Upper lobe of left lung (tissue), 6 donors: ENCODE data around the gene MOB3C. TPM values are rescaled to one million over a fixed set of nuclear protein-coding genes. Genes with fewer than 3 reads are reported as not detected.

ENCODE experiments used
- ATAC-seq, 2 donors: fragments of 200-7000 bp; cut with Tn5 transposase; one replicate each; pipeline ENCODE4 v1.9.1; 2022; ENCODE audit warnings: mild to moderate bottlenecking in 2 of 2, moderate library complexity in 2 of 2; ENCODE audit not compliant: low FRiP score in 2 of 2
- DNase-seq, 2 donors: peaks; one replicate each; pipeline ENCODE4 v3.0.0-alpha.2; 2019 to 2020
- H3K27ac ChIP-seq, 4 donors: fragments of 200-600 bp; sonication (generic); one replicate each; pipeline ENCODE4 v1.5.1; 2016 to 2019
- H3K27me3 ChIP-seq, 4 donors: fragments of 200-600 bp; sonication (generic); one replicate each; pipeline ENCODE4 v1.5.1; 2017 to 2019
- H3K36me3 ChIP-seq, 4 donors: fragments of 200-600 bp; sonication (generic); one replicate each; pipeline ENCODE4 v1.5.1; 2016 to 2019
- H3K4me1 ChIP-seq, 4 donors: fragments of 200-600 bp; sonication (generic); one replicate each; pipeline ENCODE4 v1.5.1; 2018 to 2019
- H3K4me3 ChIP-seq, 4 donors: fragments of 200-600 bp; sonication (generic); one replicate each; pipeline ENCODE4 v1.5.1; 2017 to 2019; ENCODE audit warnings: mild to moderate bottlenecking in 2 of 4, moderate library complexity in 1 of 4
- H3K9me3 ChIP-seq, 4 donors: fragments of 200-600 bp; sonication (generic); one replicate each; pipeline ENCODE4 v1.5.1; 2018 to 2019
- CTCF ChIP-seq, 6 experiments: fragments of 450-650 bp in 4 of 6; fragments of 200-600 bp in 2 of 6; sonication (generic) in 2 of 6; IDR thresholded peaks; one replicate each; pipeline ENCODE4 v1.5.1; 2016 to 2019; ENCODE audit warnings: antibody characterized with exemption in 6 of 6
- EP300 ChIP-seq, 4 donors: sonication (generic); formaldehyde crosslinking; IDR thresholded peaks; one replicate each; pipeline ENCODE4 v1.5.1; 2017; ENCODE audit warnings: antibody characterized with exemption in 4 of 4, control low read depth in 2 of 4
- POLR2A ChIP-seq, 4 donors: fragments of 450-650 bp; IDR thresholded peaks; one replicate each; pipeline ENCODE4 v1.5.1; 2016 to 2017; ENCODE audit warnings: antibody characterized with exemption in 4 of 4, mild to moderate bottlenecking in 2 of 4
- POLR2AphosphoS5 ChIP-seq, 2 donors: sonication (generic); formaldehyde crosslinking; IDR thresholded peaks; one replicate each; pipeline ENCODE4 v1.5.1; 2017; ENCODE audit warnings: antibody characterized with exemption in 2 of 2
- WGBS, 2 donors: methylation state at CpG; one replicate each; pipeline ENCODE4 v1.1.5; 2017 to 2018; 5-methylcytosine and 5-hydroxymethylcytosine counted together
- total RNA-seq, 6 donors: library from RNA; depleted of rRNA in 4 of 6; stranded (reverse); fragments of >200 nt in 4 of 6; gene quantifications; one replicate each; pipeline versions ENCODE4 v1.1.0 to v1.2.1, GENCODE V29; 2016 to 2021
- donor health status: DM: no; HTN: no; CAD: no; lungs with moderate emphysema.
- donor health status: DM: no; HTN: yes; CAD: no; lungs with severe emphysema.

MOB3C gene
- total RNA-seq, 6 donors from 2014 or later = 15.1 to 33.3 (median 22.2) TPM

- no peak overlapping the region for H3K4me3 ChIP-seq
These were observed 4.9 kb downstream of the MOB3C start for GRCh38 chr1:46611691-46612221.

DNA sequence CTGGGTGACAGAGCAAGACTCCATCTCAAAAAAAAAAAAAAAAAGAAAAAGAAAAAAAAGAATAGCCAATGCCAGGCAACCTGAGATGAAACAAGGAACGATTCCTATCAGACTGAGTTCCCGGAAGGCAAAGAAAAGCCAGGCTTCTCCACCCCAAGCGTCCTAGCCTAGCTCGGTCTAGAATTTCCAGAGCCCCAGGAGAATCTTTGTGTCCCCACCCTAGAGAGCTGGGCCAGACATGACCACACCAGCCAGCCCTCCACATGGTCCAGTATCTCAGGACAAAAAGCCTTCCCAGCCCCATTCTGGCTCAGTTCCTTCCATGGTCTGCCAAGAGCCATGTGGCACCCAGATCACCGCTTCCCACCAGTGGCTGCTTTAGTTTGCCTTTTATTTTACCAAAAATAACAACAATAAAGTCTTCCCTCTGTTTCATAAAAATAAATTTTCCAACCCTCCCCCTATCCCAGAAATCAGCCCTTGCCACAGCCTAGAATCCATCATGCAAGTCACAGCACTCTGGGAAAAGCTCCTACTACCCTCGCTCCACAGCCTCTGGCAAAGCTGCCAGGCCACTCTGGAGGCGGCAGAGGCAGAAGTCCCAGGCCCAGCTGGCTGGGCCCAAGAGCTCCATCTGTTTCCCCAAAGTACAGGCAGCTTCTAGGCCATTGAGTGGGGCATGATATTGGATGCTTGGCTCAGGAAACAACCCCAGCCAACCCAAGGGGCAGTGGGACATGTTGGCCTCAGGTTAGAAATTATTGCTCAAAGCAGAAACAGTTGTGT, 9.1 kb downstream of the MOB3C start:
- H3K9me3 ChIP-seq = no peaks in the 10 kb centered on the region
- DNase-seq (no peak), ATAC-seq (peak in 1 of 2 donors; percentile 38)
- H3K27ac ChIP-seq = no peak overlapping the region
- H3K36me3 ChIP-seq = peaks cover 10 to 43% (median 25%) of the 10 kb centered on the region in 4 donors
- peaks cover 22 to 43% (median 28%) of the 10 kb centered on the region in 4 donors for H3K4me1 ChIP-seq
- 85 to 99% methylated on average over 7 of the region's 7 CpGs for WGBS, 2 donors
- no peak for TF ChIP-seq CTCF (IDR thresholded peaks at IDR 0.05)
- TF ChIP-seq EP300 (IDR thresholded peaks at IDR 0.05) = no peak
- no peak for TF ChIP-seq POLR2A (IDR thresholded peaks at IDR 0.05)
- TF ChIP-seq POLR2AphosphoS5 (IDR thresholded peaks at IDR 0.05) = no peak
- H3K4me3 ChIP-seq = no peak overlapping the region
- no peaks in the 10 kb centered on the region for H3K27me3 ChIP-seq

More at GRCh38 chr1:46611691-46612221, 4.9 kb downstream of the MOB3C start:
- peak overlapping the region in 1 of 4 donors; percentile 10 for H3K27ac ChIP-seq
- DNase-seq = peak in 1 of 2 donors; percentile 42
- peaks cover 10 to 48% (median 28%) of the 10 kb centered on the region in 4 donors for H3K36me3 ChIP-seq
- H3K27me3 ChIP-seq = no peaks in the 10 kb centered on the region
- no peak for ATAC-seq
- TF ChIP-seq CTCF (IDR thresholded peaks at IDR 0.05) (no peak), POLR2A (IDR thresholded peaks at IDR 0.05) (no peak), EP300 (IDR thresholded peaks at IDR 0.05) (no peak), POLR2AphosphoS5 (IDR thresholded peaks at IDR 0.05) (no peak)
- no peaks in the 10 kb centered on the region for H3K9me3 ChIP-seq
- H3K4me1 ChIP-seq = peaks cover 40 to 54% (median 45%) of the 10 kb centered on the region in 4 donors
- 60 to 74% methylated on average over 5 to 7 of the region's 7 CpGs for WGBS, 2 donors

DNA sequence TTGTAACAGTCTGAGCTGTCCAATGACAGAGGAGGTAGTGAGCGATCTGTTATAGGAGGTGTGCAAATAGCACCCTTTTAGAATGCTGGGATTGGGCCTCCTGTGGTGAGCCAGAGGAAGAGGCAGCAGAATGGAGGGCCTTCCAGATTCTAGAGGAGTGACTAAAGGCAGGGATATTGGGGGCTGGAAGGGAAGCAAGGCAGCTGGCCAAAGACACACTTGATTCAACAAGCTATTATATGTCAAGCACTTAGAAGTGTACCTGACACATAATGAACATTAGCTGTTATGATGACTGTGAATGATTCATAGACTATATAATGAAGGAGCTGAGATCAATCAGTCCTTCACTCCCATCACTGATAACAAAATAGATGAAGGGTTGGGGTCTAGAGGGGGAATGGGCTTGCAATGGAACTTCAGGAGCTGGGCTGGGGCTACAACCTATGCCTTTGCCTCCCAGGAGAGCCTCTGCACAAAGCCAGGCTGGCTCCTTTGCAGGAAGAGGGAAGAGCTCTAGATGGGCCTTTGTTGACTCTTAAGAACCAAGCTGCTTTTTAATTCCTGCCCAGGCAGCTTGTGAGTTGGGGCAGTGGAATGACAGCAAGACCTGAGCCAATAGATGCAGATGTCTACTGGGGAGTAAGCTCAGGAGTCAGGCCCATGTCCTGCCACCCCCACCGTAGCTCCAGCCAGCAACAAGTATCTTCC, 10.2 kb downstream of the MOB3C start:
- Histone ChIP-seq H3K36me3 (peaks cover 10 to 34% (median 22%) of the 10 kb centered on the region in 4 donors), H3K27me3 (no peaks in the 10 kb centered on the region), H3K9me3 (no peaks in the 10 kb centered on the region), H3K4me1 (peaks cover 16 to 40% (median 25%) of the 10 kb centered on the region in 4 donors), H3K27ac (no peak overlapping the region), H3K4me3 (no peak overlapping the region)
- TF ChIP-seq CTCF (IDR thresholded peaks at IDR 0.05) (no peak), POLR2AphosphoS5 (IDR thresholded peaks at IDR 0.05) (no peak), EP300 (IDR thresholded peaks at IDR 0.05) (no peak), POLR2A (IDR thresholded peaks at IDR 0.05) (no peak)
- 90 to 100% methylated on average over 2 of the region's 2 CpGs for WGBS, 2 donors
- no peak for DNase-seq
- no peak for ATAC-seq

- H3K27me3 ChIP-seq = no peaks in the 10 kb centered on the region
- H3K27ac ChIP-seq = no peak overlapping the region
- no peak for ATAC-seq
- peaks cover 21 to 37% (median 30%) of the 10 kb centered on the region in 4 donors for H3K4me1 ChIP-seq
- no peak for DNase-seq
- H3K9me3 ChIP-seq = no peaks in the 10 kb centered on the region
- WGBS, 2 donors = 74 to 75% methylated on average over 2 of the region's 2 CpGs
- TF ChIP-seq POLR2AphosphoS5 (IDR thresholded peaks at IDR 0.05) (no peak), CTCF (IDR thresholded peaks at IDR 0.05) (no peak), POLR2A (IDR thresholded peaks at IDR 0.05) (no peak), EP300 (IDR thresholded peaks at IDR 0.05) (no peak)
- H3K4me3 ChIP-seq = no peak overlapping the region
- H3K36me3 ChIP-seq = peaks cover 10 to 26% (median 22%) of the 10 kb centered on the region in 4 donors
These were observed 11.4 kb downstream of the MOB3C start for GRCh38 chr1:46605232-46605631.
